Frontal cortex (tissue), 4 donors: ENCODE data around the gene DPYSL5. TPM values are rescaled to one million over a fixed set of nuclear protein-coding genes. Genes with fewer than 3 reads are reported as not detected.

ENCODE experiments used
- DNase-seq, 2 donors: peaks; one replicate each; pipeline ENCODE4 v3.0.0; 2012; ENCODE audit warnings: low spot score in 2 of 2
- FAIRE-seq: peaks from 2 replicates; lab custom pipeline; 2012; peaks lifted over from hg19 to GRCh38; lab: Jason Lieb, UNC
- total RNA-seq: library from RNA; depleted of rRNA; stranded (reverse); fragments of >200 nt; gene quantifications from one replicate; pipeline ENCODE4 v1.2.3, GENCODE V29; 2014
- donor health status: control.
- donor health status: control.
- donor health status: control.

Gene DPYSL5
- total RNA-seq, 1 donor from 2014 or later = 101 TPM

DNA sequence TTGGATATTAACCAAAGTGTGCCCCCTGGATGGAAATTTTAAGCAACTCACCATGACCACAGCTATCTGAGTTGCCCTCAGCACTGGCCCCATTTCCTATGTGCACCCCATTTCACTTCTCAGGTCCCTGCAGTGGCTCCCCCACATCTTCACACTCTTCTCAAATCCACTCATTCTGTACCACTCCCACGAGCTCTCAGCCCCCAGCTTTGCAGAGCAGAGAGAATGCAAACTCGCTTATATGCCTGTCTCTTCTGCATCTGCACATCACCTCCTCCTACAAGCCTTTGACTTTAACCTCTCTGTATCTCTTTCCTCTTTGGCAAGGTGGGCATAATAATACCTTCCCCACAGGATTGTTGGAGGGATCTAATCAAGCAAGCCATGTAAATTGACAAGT, 46.2 kb downstream of the DPYSL5 start:
- FAIRE-seq (no peak), DNase-seq (no peak)

DNA sequence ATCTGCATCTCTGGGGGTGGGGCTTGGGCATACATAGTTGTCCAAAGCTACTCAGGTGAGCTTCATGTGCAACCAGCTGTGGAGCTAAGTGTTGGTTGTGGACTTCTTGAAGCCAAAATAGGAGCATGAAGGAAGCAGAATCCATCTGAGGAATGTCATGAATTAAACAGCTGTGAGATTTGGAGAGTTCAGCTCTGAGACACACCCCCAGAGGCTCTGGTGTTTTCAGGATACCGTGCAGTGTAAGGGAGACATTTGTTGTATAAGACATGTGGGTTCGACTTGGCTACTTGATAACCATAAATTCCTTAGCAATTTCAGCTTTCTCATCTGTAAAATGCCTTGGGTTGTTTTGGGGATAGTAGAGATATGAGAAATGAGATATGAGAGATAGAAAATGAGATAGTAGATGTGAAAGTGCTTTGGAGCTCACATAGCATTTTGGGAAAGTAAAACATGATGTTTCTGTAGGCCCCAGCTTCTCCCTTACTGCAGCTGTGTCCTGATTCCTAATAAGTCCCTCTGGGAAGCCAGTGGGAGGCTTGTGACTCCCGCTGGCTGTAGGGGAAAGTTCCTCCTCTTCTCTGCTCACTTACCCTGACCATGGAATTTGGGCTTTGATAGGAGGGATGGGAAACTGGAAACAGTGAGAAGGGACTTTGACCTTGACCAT, 50.0 kb downstream of the DPYSL5 start:
- DNase-seq = no peak
- FAIRE-seq = no peak

DNA sequence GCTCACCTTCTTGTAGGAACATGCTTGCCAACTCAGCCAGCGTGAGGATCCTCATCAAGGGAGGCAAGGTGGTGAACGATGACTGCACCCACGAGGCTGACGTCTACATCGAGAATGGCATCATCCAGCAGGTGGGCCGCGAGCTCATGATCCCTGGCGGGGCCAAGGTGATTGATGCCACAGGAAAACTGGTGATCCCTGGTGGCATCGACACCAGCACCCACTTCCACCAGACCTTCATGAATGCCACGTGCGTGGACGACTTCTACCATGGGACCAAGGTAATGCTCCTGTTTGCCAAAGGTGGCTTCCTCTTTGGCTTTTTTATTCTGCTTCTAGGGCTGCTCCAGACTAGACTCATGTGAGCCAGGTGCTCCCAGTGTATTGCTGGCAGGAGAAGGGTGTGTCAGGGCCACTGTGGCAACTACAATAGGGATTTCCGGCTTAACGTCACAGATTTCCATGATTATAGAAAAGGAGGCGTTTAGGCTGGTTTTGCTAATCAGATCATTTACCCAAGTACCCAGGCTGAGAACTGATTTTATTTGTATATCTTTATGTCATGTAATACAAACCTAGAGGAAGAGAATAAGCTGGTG, 50.6 kb downstream of the DPYSL5 start:
- DNase-seq (no peak), FAIRE-seq (no peak)

GRCh38 chr2:26899500-26900164, 51.7 kb downstream of the DPYSL5 start:
- FAIRE-seq (no peak), DNase-seq (no peak)

- no peak for DNase-seq
- no peak for FAIRE-seq
These were observed 52.9 kb downstream of the DPYSL5 start for GRCh38 chr2:26900831-26901321.

DNA sequence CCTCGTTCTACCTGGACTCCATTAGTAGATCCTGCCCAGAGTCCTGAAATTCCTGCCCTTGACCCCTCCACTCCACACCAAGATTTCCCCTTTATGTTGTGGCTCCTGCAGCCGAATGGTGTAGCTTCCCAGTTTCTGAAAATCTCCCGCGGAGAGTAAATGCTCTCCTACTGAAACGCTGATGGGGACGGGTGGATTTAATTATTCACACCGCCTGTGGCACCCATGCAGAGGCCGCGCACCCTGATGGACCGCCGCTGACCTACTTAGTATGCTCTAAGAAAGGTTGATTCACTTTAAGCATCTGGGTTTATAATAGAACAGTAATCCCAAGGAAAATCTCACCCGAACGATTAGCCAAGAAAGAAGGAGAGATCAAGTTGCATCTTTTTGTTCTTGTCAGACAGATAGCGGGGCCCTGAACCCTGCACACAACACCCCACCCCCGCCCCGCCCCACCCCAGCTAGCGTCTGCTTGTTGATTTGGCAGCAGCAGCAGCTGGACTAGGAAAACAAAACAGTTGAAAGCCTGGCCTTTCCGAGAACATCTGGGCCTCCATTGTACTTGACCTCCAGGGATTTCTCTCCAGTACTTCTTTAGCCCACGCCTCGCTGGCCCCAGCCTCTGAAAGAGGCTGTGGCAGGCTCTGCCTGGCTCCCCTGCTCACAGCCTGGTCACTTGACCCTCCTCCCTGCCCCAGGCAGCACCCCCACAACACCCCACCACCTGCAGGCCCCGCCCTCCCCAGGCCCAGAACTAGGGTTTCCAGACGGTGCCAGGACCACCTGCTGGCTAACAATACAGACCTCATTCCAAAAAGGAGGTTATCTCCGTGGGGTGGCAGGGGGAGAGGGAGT, 53.6 kb downstream of the DPYSL5 start:
- FAIRE-seq (no peak), DNase-seq (no peak)

GRCh38 chr2:26903676-26904075, 55.7 kb downstream of the DPYSL5 start:
- no peak for FAIRE-seq
- DNase-seq = no peak

- FAIRE-seq (no peak), DNase-seq (no peak)
These were observed 56.9 kb downstream of the DPYSL5 start for GRCh38 chr2:26904839-26905238.

DNA sequence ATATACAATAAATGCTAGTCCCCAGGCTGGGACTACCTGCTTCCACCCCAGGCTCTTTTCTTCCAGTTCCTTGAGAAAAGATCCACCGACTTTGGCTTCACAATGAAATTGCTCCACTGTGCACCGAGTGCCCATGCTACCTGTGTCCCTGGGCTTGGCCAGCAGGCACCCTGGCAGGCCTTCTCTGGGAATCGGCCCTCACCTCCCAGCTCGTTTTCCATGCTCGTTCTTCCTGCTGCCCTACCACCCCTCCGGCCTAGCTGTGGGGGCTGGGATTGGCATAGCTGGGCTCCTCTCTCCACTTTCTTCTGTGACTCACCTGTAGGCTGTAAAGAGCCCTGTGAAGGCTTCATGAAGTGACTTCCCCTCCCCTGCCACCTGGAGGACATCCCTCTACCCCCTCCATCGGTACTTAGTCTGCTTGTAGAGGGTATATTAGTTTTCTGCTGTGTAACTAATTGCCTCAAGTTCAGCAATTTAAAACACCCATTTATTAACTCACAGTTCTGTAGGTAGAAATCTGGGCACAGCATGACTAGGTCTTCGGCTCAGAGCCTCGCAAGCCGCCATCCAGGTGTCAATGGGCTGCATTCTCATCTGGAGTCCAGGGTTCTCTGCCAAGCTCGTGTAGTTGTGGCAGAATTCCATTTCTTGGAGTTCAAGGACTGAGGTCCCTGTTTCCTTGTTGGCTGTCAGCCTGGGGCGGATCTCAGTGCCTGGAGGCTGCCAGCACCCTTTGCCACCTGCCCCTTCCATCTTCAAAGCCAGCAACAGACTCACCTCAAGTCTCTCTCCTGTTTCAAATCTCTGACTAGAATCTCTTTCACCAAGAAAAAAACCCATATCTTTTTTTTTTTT, 57.6 kb downstream of the DPYSL5 start:
- no peak for DNase-seq
- no peak for FAIRE-seq

GRCh38 chr2:26907416-26907815, 59.5 kb downstream of the DPYSL5 start:
- FAIRE-seq = no peak
- DNase-seq = no peak

- no peak for DNase-seq
- FAIRE-seq = no peak
These were observed 62.2 kb downstream of the DPYSL5 start for GRCh38 chr2:26910176-26910575.

GRCh38 chr2:26911911-26912861, 64.3 kb downstream of the DPYSL5 start:
- DNase-seq (peak; percentile 39 to 49), FAIRE-seq (no peak)

GRCh38 chr2:26913606-26913998, 65.7 kb downstream of the DPYSL5 start:
- DNase-seq = no peak
- FAIRE-seq = no peak

DNA sequence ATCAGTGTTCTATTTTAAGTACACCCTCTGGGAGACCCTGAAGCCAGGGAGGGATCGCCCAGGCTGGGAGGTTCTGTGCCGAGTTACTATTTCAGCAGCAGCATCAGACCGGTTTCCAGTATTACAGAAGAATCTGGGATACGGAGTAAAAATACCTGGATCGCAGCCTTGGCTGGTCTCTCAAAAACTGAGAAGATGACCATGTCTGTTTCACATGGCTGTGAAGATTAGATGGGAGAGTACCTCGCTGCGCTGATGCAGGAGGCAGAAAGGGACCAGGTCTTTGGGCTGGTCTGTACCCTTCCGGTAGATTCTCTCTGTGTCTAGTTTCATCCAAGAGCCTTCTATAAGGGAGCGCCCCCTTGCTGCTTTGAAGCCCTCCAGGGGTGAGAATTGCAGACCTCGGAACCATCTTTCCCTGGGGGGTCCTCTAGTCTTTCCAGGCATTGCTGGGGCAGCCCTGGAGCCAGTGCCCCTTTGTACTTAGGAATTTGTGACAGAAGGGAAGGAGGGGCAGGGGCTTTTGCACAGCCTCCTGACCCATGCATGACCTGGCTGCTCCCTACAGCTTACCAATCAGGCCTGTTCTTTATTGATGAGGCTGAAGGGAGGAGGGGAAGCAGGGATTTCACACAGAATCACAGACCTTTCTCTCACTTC, 66.2 kb downstream of the DPYSL5 start:
- FAIRE-seq (no peak), DNase-seq (no peak)

- DNase-seq (no peak), FAIRE-seq (no peak)
These were observed 66.9 kb downstream of the DPYSL5 start for GRCh38 chr2:26914659-26915310.

- DNase-seq = no peak
- FAIRE-seq = no peak
These were observed 67.4 kb downstream of the DPYSL5 start for GRCh38 chr2:26915316-26915715.

DNA sequence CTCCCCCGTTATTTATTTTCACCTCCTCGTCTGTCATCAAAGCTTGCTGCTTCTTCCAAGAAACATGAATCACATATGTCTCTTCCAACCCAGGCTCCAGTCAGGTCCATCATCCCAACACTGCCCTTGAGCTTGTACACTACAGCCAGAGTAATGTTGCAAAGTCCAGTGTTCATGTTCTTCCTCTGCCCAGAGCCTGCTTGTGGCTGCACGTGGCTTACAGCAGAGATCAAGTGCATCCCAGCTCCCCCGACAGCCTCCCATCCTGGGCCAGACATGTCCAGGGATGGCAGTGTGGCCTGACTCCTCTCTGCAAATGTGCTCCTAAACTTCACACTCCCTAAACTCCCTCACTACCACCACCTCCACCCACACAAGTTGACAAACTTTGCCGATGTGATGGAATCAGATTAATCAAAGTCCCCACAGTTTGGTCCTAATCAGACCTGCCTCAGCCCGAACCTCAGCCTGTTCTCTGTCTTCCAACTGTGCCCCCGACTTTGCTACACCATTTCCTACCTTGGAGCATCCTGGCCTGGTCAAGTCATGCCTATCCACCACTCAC, 68.3 kb downstream of the DPYSL5 start:
- DNase-seq (no peak), FAIRE-seq (no peak)
